HG02981 (cell line): Measurements from ENCODE around the gene ELK3.
"Not testable (repeated sequence)": the region's sequence is repeated elsewhere in the genome, so short reads cannot be mapped to it uniquely, and the experiment has no call there.

Experiments
- ATAC-seq: cut with Tn5 transposase; IDR thresholded peaks from one replicate; pipeline ENCODE4 v1.9.1; 2021; ENCODE audit warnings: mild to moderate bottlenecking, moderate library complexity; ENCODE audit not compliant: unreplicated experiment

ELK3 gene

DNA sequence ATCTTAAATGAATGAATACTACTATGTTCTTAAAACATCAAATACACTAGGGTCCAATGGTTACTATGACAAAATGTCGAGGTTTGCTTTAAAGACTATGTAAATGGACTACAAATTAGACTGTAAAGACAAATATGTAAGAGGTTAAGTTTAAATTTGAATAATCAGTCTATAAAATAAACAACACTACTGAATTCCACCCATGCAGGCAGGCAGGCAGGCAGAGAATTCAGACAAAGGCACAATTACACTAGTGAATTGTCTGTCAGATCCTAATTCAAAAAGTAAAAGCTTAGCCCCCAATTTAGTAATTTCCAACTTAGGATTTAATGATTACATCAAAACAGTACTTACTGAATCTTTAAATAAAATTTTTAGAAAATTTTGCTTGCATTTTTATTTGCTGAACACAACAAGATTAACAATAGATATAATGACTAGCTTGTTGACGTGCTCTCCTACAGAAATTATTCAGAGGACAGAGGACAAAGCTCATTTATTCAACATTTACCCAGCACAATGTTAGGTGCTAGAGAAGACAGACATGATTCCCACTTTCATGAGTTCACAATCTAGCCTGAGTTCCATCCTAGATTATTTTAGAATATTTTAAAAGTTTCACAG lies 108.6 kb downstream of the ELK3 start:
- ATAC-seq: no peak

DNA sequence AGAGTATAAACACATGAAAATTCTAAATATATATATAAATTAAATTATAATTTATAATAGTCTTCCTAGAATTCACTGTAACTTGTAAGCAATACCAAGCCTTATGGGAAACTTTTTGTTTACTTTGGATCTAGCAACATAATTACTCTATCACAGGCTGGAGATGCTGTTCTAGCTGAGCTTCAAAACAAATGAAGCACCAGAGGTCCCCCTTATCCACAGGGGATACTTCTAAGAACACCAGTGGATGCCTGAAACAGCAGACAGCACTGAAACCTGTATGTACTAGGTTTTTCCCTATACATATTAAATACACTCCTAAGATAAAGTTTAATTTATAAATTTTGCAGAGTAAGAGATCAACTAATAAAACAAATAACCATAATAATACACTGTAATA lies 109.5 kb downstream of the ELK3 start:
- ATAC-seq: no peak

DNA sequence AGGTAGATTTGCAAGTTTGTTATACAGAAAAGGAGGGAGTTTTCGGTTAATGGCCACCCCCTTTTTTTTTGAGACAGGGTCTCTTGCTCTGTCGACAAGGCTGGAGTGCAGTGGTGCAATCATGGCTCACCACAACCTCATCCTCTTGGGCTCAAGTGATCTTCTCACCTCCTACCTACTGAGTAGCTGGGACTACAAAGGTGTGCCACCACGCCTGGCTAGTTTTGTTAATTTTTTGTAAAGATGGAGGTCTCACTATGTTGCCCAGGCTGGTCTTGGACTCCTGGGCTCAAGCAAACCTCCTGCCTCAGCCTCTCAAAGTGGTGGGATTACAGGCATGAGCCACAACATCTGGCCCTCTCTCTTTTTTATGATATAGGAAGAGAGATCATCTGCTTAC lies 111.5 kb downstream of the ELK3 start:
- ATAC-seq: no peak

- ATAC-seq: no peak
Measured at GRCh38 chr12:96308881-96309280, 114.7 kb downstream of the ELK3 start.

DNA sequence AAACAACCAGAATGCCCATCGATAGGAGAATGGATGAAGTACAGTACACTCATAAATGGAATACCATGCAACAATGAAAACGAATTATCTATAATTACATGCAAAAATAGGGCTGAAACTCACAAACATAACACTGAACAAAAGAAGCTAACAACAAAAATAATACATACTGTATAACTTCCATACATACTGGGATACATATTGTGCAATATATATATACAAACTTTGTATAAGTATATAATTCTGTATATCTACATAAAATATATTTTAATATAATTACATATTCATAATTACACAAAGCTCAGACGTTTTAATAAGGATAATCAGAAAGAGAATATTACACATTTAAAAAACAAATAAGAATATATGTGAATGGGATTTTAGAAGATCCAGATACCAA lies 115.9 kb downstream of the ELK3 start:
- ATAC-seq: no peak

GRCh38 chr12:96311191-96311590 lies 117.0 kb downstream of the ELK3 start:
- ATAC-seq: no peak

- no peak for ATAC-seq
Measured at GRCh38 chr12:96313606-96314005, 119.4 kb downstream of the ELK3 start.

- ATAC-seq: no peak
Measured at GRCh38 chr12:96314723-96315122, 120.5 kb downstream of the ELK3 start.

GRCh38 chr12:96315741-96316481 lies 121.7 kb downstream of the ELK3 start:
- not testable (repeated sequence) for ATAC-seq

DNA sequence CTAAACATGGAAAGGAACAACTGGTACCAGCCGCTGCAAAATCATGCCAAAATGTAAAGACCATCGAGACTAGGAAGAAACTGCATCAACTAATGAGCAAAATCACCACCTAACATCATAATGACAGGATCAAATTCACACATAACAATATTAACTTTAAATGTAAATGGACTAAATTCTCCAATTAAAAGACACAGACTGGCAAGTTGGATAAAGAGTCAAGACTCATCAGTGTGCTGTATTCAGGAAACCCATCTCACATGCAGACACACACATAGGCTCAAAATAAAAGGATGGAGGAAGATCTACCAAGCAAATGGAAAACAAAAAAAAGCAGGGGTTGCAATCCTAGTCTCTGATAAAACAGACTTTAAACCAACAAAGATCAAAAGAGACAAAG lies 123.6 kb downstream of the ELK3 start:
- ATAC-seq: not testable (repeated sequence)
